ENCODE results near the gene IGSF23. TPM values are rescaled to one million over a fixed set of nuclear protein-coding genes. Genes with fewer than 3 reads are reported as not detected.

The IGSF23 gene
- not detected for total RNA-seq
- long read RNA-seq, donor 1 = 0 reads
- long read RNA-seq, donor 2 = 0 reads

GRCh38 chr19:44613295-44614178, at the start of gene IGSF23:
IGSF23 (plus strand) TSS chr19:44613563; CDS start chr19:44613646, 83 bp downstream.
- DNase-seq = peak in 1 of 3 donors; percentile 50
- intact Hi-C loops (cut with DNase I, micrococcal nuclease) = no loop called here
- Histone ChIP-seq H3K4me3 (no peak within 1 kb of the TSS), H3K4me1 (ENCODE audit: low read depth) (peaks cover 3% of the 10 kb centered on the region), H3K36me3 (ENCODE audit: low read depth) (no peaks in the 10 kb centered on the region), H3K9me3 (no peaks in the 10 kb centered on the region)
- peak; percentile 75 for ATAC-seq
- no peak for TF ChIP-seq CTCF (IDR thresholded peaks at IDR 0.05)

GRCh38 chr19:44566984-44567383, 46.4 kb upstream of the IGSF23 start:
- no peak for DNase-seq
- no peak overlapping the region for H3K4me3 ChIP-seq
- intact Hi-C loops (cut with DNase I, micrococcal nuclease) = no loop called here
- TF ChIP-seq CTCF (IDR thresholded peaks at IDR 0.05) = no peak
- peaks cover 5% of the 10 kb centered on the region for H3K4me1 ChIP-seq (ENCODE audit: low read depth)
- no peaks in the 10 kb centered on the region for H3K9me3 ChIP-seq
- ATAC-seq = no peak
- no peaks in the 10 kb centered on the region for H3K36me3 ChIP-seq (ENCODE audit: low read depth)

GRCh38 chr19:44567745-44568144, 45.6 kb upstream of the IGSF23 start:
- H3K4me3 ChIP-seq = no peak overlapping the region
- H3K36me3 ChIP-seq (ENCODE audit: low read depth) = no peaks in the 10 kb centered on the region
- DNase-seq (no peak), ATAC-seq (no peak)
- no peak for TF ChIP-seq CTCF (IDR thresholded peaks at IDR 0.05)
- H3K9me3 ChIP-seq = no peaks in the 10 kb centered on the region
- peaks cover 5% of the 10 kb centered on the region for H3K4me1 ChIP-seq (ENCODE audit: low read depth)
- intact Hi-C loops (cut with DNase I, micrococcal nuclease) = no loop called here

- ATAC-seq = no peak
- intact Hi-C loops (cut with DNase I, micrococcal nuclease) = loop anchor here in 1 of 2 donors (10.0 kb wide), 1 partner anchor 84 kb away; no protein-coding TSS in a partner anchor
Measured at GRCh38 chr19:44570603-44570983, 42.8 kb upstream of the IGSF23 start.

GRCh38 chr19:44570984-44571684, 42.2 kb upstream of the IGSF23 start:
- Histone ChIP-seq H3K9me3 (no peaks in the 10 kb centered on the region), H3K4me1 (ENCODE audit: low read depth) (peaks cover 5% of the 10 kb centered on the region), H3K36me3 (ENCODE audit: low read depth) (no peaks in the 10 kb centered on the region), H3K4me3 (no peak overlapping the region)
- intact Hi-C loops (cut with DNase I, micrococcal nuclease) = loop anchor here in 1 of 2 donors (10.0 kb wide), 1 partner anchor 84 kb away; no protein-coding TSS in a partner anchor
- ATAC-seq (peak; percentile 90), DNase-seq (peak in 1 of 3 donors; percentile 94)
- peak; percentile 65 for TF ChIP-seq CTCF (IDR thresholded peaks at IDR 0.05)

More at GRCh38 chr19:44570603-44570983, 42.8 kb upstream of the IGSF23 start:
- Histone ChIP-seq H3K4me1 (ENCODE audit: low read depth) (peaks cover 5% of the 10 kb centered on the region), H3K4me3 (no peak overlapping the region), H3K9me3 (no peaks in the 10 kb centered on the region), H3K36me3 (ENCODE audit: low read depth) (no peaks in the 10 kb centered on the region)
- TF ChIP-seq CTCF (IDR thresholded peaks at IDR 0.05) = no peak
- no peak for DNase-seq
